Measurements from ENCODE around the gene PIP5KL1. TPM values are rescaled to one million over a fixed set of nuclear protein-coding genes. Genes with fewer than 3 reads are reported as not detected.

The PIP5KL1 gene
- total RNA-seq, 2 experiments from 2014 or later: 1.5 to 1.9 TPM

DNA sequence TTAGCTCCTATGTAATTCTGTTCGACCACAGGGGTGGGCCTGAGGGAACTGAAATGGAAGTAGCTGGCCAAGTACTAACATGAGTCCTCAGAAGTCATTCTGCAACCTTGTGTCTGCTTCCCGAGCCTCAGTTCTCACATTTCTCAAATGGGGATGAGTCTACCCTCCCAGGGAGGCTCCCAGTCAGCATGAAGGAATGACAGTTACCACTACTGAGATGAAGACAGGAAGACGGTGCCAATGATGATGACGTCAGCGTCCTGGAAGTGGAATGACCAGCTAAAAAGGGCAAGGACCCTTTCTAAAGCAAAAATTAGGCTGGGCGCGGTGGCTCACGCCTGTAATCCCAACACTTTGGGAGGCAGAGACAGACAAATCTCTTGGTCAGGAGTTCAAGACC is 6.8 kb downstream of the PIP5KL1 start:
- Mint-ChIP-seq H3K27me3 (peaks cover 31% of the 10 kb centered on the region), H3K4me1 (peaks cover 44% of the 10 kb centered on the region), H3K36me3 (ENCODE audit: low read depth) (no peaks in the 10 kb centered on the region), H3K9me3 (no peaks in the 10 kb centered on the region), H3K4me3 (no peak overlapping the region), H3K27ac (no peak overlapping the region)
- ChIA-PET CTCF (interaction anchor here (1.7 kb wide), 1 partner anchor 20 kb away, joined by 5 read pairs; no protein-coding TSS in a partner anchor), POLR2A (interaction anchor here (0.9 to 1.1 kb wide), 2 partner anchors 14 to 54 kb away, joined by 3 to 4 read pairs; partner anchors contain the start of gene DPM2)
- no peak for DNase-seq

- Mint-ChIP-seq H3K4me3 (no peak overlapping the region), H3K27me3 (peaks cover 28% of the 10 kb centered on the region), H3K9me3 (no peaks in the 10 kb centered on the region), H3K27ac (no peak overlapping the region), H3K36me3 (ENCODE audit: low read depth) (no peaks in the 10 kb centered on the region), H3K4me1 (peaks cover 45% of the 10 kb centered on the region)
- POLR2A ChIA-PET: interaction anchor here (0.9 to 2.4 kb wide), 4 partner anchors 14 to 138 kb away, joined by 3 to 9 read pairs (median 4); partner anchors contain the start of gene DPM2
- DNase-seq: no peak
- CTCF ChIA-PET: interaction anchor here (0.7 to 4.7 kb wide), 10 partner anchors 20 to 397 kb away, joined by 3 to 48 read pairs (median 7); partner anchors contain the start of gene TOR2A
Observed at GRCh38 chr9:127923046-127923445, 7.5 kb downstream of the PIP5KL1 start.

GRCh38 chr9:127921557-127922120 is 8.9 kb downstream of the PIP5KL1 start:
- POLR2A ChIA-PET: interaction anchor here (0.8 to 2.4 kb wide), 9 partner anchors 9 to 187 kb away, joined by 3 to 12 read pairs (median 4); partner anchors contain the start of genes DPM2, PIP5KL1 and TOR2A
- H3K4me1 Mint-ChIP-seq: peaks cover 46% of the 10 kb centered on the region
- peak overlapping the region; percentile 21 for H3K4me3 Mint-ChIP-seq
- H3K36me3 Mint-ChIP-seq (ENCODE audit: low read depth): no peaks in the 10 kb centered on the region
- no peak overlapping the region for H3K27ac Mint-ChIP-seq
- CTCF ChIA-PET: interaction anchor here (0.5 to 4.7 kb wide), 45 partner anchors 9 to 707 kb away, joined by 3 to 48 read pairs (median 4); partner anchors contain the start of genes CDK9, DPM2, FPGS and PIP5KL1
- no peaks in the 10 kb centered on the region for H3K9me3 Mint-ChIP-seq
- H3K27me3 Mint-ChIP-seq: peaks cover 28% of the 10 kb centered on the region
- peak; percentile 80 for DNase-seq

- no peak overlapping the region for H3K4me3 Mint-ChIP-seq
- CTCF ChIA-PET: interaction anchor here (0.5 to 4.7 kb wide), 43 partner anchors 8 to 706 kb away, joined by 3 to 48 read pairs (median 5); partner anchors contain the start of genes CDK9, DPM2, FPGS and PIP5KL1
- POLR2A ChIA-PET: interaction anchor here (0.8 to 2.4 kb wide), 7 partner anchors 15 to 186 kb away, joined by 3 to 12 read pairs (median 4); partner anchors contain the start of genes DPM2, SLC25A25 and TOR2A
- peaks cover 22% of the 10 kb centered on the region for H3K27me3 Mint-ChIP-seq
- DNase-seq: no peak
- H3K36me3 Mint-ChIP-seq (ENCODE audit: low read depth): no peaks in the 10 kb centered on the region
- no peaks in the 10 kb centered on the region for H3K9me3 Mint-ChIP-seq
- H3K27ac Mint-ChIP-seq: no peak overlapping the region
- H3K4me1 Mint-ChIP-seq: peaks cover 49% of the 10 kb centered on the region
Observed at GRCh38 chr9:127920794-127921193, 9.8 kb downstream of the PIP5KL1 start.

- Mint-ChIP-seq H3K27me3 (peaks cover 13% of the 10 kb centered on the region), H3K4me3 (no peak overlapping the region), H3K36me3 (ENCODE audit: low read depth) (no peaks in the 10 kb centered on the region), H3K4me1 (peaks cover 56% of the 10 kb centered on the region), H3K9me3 (no peaks in the 10 kb centered on the region), H3K27ac (no peak overlapping the region)
- no peak for DNase-seq
- ChIA-PET CTCF (interaction anchor here (1.1 to 4.7 kb wide), 5 partner anchors 10 to 185 kb away, joined by 3 to 48 read pairs (median 7); partner anchors contain the start of gene TOR2A), POLR2A (interaction anchor here (0.7 to 5.3 kb wide), 4 partner anchors 14 to 149 kb away, joined by 3 to 69 read pairs (median 3); partner anchors contain the start of genes CDK9 and SLC25A25)
Observed at GRCh38 chr9:127919253-127919815, 11.2 kb downstream of the PIP5KL1 start.

DNA sequence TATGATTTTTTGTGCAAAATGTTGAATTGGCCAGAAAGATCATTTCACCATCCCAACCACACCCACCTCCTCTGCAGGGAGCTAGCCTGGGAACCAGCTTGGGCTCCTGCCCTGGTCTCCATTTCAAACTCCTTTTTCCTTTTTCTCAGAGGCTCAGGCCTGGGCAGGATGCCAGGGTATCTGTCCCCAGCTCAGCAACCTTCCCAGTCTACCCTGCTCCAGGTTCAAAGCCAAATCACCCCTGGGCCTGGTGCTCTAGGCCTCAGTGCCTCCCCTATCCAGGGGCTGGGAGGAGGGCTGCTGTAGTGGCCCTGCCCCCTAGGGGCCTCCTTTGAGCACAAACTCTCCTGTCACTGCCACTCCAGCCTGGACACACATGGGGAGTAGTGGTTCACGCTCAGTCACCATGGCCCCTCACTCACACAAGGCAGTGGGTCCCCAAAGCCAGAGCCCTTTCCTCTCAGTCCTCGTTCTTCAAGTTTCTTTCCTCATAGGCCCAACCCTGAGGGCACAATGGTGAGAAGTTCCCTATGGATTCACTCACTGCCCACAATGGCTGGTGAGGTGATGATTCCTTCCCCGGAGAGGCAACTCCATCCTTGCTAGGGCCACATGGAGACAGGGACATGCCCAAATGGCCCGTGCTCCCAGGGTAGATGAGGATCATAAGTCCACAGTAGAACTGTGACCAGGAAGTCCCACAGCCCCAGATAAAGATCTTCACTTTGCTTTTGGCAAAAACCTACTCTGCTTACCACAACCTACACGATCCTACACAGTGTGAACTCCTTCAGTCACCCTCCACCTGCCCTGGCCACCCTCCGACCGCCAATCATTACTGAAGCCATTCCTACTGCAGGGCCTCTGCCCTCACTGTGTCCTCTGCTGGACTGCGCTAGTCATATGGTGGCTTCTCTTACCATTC is 12.1 kb downstream of the PIP5KL1 start:
- H3K27ac Mint-ChIP-seq: no peak overlapping the region
- POLR2A ChIA-PET: interaction anchor here (0.6 to 5.3 kb wide), 2 partner anchors 14 to 299 kb away, joined by 3 to 69 read pairs; no protein-coding TSS in a partner anchor
- CTCF ChIA-PET: interaction anchor here (1.4 to 4.7 kb wide), 5 partner anchors 14 to 184 kb away, joined by 3 to 48 read pairs (median 9); partner anchors contain the start of gene TOR2A
- no peak overlapping the region for H3K4me3 Mint-ChIP-seq
- peaks cover 6% of the 10 kb centered on the region for H3K36me3 Mint-ChIP-seq (ENCODE audit: low read depth)
- H3K4me1 Mint-ChIP-seq: peaks cover 59% of the 10 kb centered on the region
- no peaks in the 10 kb centered on the region for H3K9me3 Mint-ChIP-seq
- peaks cover 8% of the 10 kb centered on the region for H3K27me3 Mint-ChIP-seq
- DNase-seq: no peak

GRCh38 chr9:127917603-127918002 is 13.0 kb downstream of the PIP5KL1 start:
- no peak overlapping the region for H3K27ac Mint-ChIP-seq
- H3K4me1 Mint-ChIP-seq: peaks cover 64% of the 10 kb centered on the region
- no peaks in the 10 kb centered on the region for H3K9me3 Mint-ChIP-seq
- H3K36me3 Mint-ChIP-seq (ENCODE audit: low read depth): peaks cover 11% of the 10 kb centered on the region
- POLR2A ChIA-PET: interaction anchor here (1.0 to 5.3 kb wide), 3 partner anchors 13 to 115 kb away, joined by 3 to 69 read pairs (median 4); no protein-coding TSS in a partner anchor
- no peak overlapping the region for H3K4me3 Mint-ChIP-seq
- no peak for DNase-seq
- H3K27me3 Mint-ChIP-seq: peaks cover 3% of the 10 kb centered on the region
- CTCF ChIA-PET: interaction anchor here (0.8 to 3.1 kb wide), 7 partner anchors 11 to 211 kb away, joined by 3 to 25 read pairs (median 3); partner anchors contain the start of gene TOR2A

GRCh38 chr9:127916720-127917581 is 13.6 kb downstream of the PIP5KL1 start, which contains the start of gene ST6GALNAC4:
Gene ST6GALNAC4, minus strand, starts transcription at chr9:127917041. Its CDS starts 622 bp downstream, at chr9:127916419.
- ChIA-PET POLR2A (interaction anchor here (0.8 to 5.3 kb wide), 8 partner anchors 12 to 131 kb away, joined by 3 to 69 read pairs (median 6); partner anchors contain the start of genes CDK9, PIP5KL1 and ST6GALNAC6), CTCF (interaction anchor here (0.8 to 3.1 kb wide), 10 partner anchors 12 to 212 kb away, joined by 3 to 25 read pairs (median 3); partner anchors contain the start of gene TOR2A)
- Mint-ChIP-seq H3K4me1 (peaks cover 65% of the 10 kb centered on the region), H3K27ac (peak within 1 kb of the TSS; percentile 65), H3K36me3 (ENCODE audit: low read depth) (peaks cover 17% of the 10 kb centered on the region), H3K9me3 (no peaks in the 10 kb centered on the region), H3K4me3 (peak within 1 kb of the TSS; percentile 72), H3K27me3 (peaks cover under 1% of the 10 kb centered on the region)
- DNase-seq: peak; percentile 96

DNA sequence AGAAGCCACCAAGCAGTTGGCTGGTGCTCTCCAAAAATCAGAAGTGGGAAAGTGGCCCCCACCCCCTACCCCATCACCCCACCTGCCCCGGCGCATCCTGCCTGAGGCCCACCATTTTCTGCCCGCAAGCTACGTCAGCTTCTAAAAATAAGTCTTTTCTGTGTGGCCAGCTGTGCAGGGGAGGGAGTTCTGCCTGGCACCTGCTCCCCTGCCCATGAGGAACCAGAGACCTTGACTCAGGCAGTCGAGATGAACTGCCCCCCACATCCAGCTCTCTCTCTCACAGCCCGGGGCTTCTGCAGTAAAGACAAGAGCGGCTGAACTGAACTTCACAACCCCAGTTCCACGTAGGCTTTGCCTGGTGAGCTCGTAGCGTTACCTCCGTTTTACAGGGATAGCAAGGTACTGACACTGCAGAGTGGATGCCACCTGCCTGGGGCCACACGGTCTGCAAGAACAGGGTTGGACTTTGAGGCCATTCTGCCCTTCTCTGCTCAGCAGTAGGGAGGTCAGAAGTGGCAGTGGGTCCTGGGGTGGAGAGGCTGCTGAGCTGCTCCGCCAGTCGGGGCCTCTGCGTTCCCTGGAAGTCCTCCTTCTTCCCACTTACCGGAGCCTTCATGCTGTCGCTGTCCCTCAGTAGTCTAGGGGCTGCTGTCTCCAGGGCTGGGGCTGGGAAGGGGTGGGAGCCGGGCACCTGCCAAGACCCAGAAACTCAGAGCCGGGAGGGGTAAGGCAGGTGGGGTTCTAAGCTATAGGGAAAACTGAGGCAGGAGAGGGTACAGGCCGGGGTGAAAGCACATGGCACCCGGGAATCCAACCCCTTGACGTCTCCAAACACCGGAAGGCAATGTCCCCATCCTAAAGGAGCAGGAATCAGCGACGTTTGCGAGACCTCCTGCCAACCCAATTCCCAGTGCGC is 14.5 kb downstream of the PIP5KL1 start:
- POLR2A ChIA-PET: interaction anchor here (0.7 to 5.3 kb wide), 11 partner anchors 11 to 465 kb away, joined by 3 to 69 read pairs (median 3); partner anchors contain the start of genes CDK9, PIP5KL1 and ST6GALNAC6
- H3K4me1 Mint-ChIP-seq: peaks cover 66% of the 10 kb centered on the region
- peak overlapping the region; percentile 72 for H3K4me3 Mint-ChIP-seq

DNA sequence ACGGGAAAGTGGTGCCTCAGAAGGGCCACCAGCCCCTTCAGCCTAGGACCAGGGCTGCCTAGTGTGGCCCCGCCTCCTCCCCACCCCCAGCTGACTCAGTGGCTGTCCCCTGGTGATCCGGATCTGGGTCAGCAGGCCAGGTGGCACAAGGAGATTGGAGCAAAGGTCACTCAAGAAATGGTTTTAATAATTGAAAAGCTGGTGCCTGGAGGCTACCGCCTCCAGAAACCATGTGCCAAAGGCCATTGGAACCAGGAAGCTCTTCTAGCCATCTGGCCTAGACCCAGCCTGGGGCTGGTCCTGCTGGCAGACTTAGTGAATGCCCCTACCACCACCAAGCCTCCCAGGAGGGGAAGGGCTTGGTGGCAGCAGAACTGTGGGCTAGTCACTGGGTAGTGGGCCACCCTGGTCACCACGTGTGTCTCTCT is 15.2 kb downstream of the PIP5KL1 start:
- peak overlapping the region; percentile 61 for H3K27ac Mint-ChIP-seq
- H3K36me3 Mint-ChIP-seq (ENCODE audit: low read depth): peaks cover 26% of the 10 kb centered on the region
- no peak for DNase-seq
- ChIA-PET CTCF (interaction anchor here (1.5 to 3.1 kb wide), 2 partner anchors 9 to 181 kb away, joined by 3 to 25 read pairs; partner anchors contain the start of gene TOR2A), POLR2A (interaction anchor here (0.7 to 5.3 kb wide), 8 partner anchors 10 to 465 kb away, joined by 3 to 69 read pairs (median 5); partner anchors contain the start of genes CDK9, PIP5KL1 and ST6GALNAC6)
- peak overlapping the region; percentile 72 for H3K4me3 Mint-ChIP-seq
- peaks cover 69% of the 10 kb centered on the region for H3K4me1 Mint-ChIP-seq
- no peaks in the 10 kb centered on the region for H3K27me3 Mint-ChIP-seq
- no peaks in the 10 kb centered on the region for H3K9me3 Mint-ChIP-seq

More for the DNA sequence above, 14.5 kb downstream of the PIP5KL1 start:
- Mint-ChIP-seq H3K36me3 (ENCODE audit: low read depth) (peaks cover 23% of the 10 kb centered on the region), H3K9me3 (no peaks in the 10 kb centered on the region), H3K27me3 (no peaks in the 10 kb centered on the region), H3K27ac (peak overlapping the region; percentile 65)
- DNase-seq: no peak
- CTCF ChIA-PET: interaction anchor here (0.8 to 3.1 kb wide), 8 partner anchors 10 to 202 kb away, joined by 3 to 25 read pairs (median 3); partner anchors contain the start of gene TOR2A
